IMR-90 (cell line): Measurements from ENCODE around the gene CCDC137. TPM values are rescaled to one million over a fixed set of nuclear protein-coding genes. Genes with fewer than 3 reads are reported as not detected.
A peak's percentile ranks its signal among the peaks of the same experiment; 100 is the strongest.

Experiments
- ATAC-seq: fragments of 200-7000 bp; cut with Tn5 transposase; 2 replicates; pipeline ENCODE4 v1.9.1; 2020; ENCODE audit warnings: low read depth, mild to moderate bottlenecking, moderate library complexity
- BruUV-seq: library from RNA; stranded (reverse); fragments of 400-500 nt; replicated peaks from 2 replicates; lab custom pipeline; 2021; lab: Mats Ljungman, UMichigan
- CTCF ChIA-PET: fragments of 300-600 bp; formaldehyde crosslinking; extraction: SDS; loops from one replicate; lab custom pipeline; 2021; ENCODE audit warnings: antibody characterized with exemption; lab: Yijun Ruan, JAX
- POLR2A ChIA-PET: fragments of 300-600 bp; sonication (Branson Sonifier 250); formaldehyde crosslinking; loops from one replicate; lab custom pipeline; 2022; ENCODE audit warnings: antibody characterized with exemption; ENCODE audit not compliant: unreplicated experiment; lab: Charles Lee
- DNase-seq: peaks from one replicate; pipeline ENCODE4 v3.0.0; 2013
- H2AFZ ChIP-seq: replicated peaks from 2 replicates; pipeline ENCODE3; 2013; ENCODE audit warnings: low read length, mild to moderate bottlenecking; ENCODE audit not compliant: poor library complexity
- H2AK5ac ChIP-seq: 2 replicates; pipeline ENCODE4 v1.6.1; 2013; ENCODE audit warnings: low read depth, low read length, inconsistent platforms
- H2AK9ac ChIP-seq: replicated peaks from 2 replicates; pipeline ENCODE3; 2013; ENCODE audit warnings: mild to moderate bottlenecking, low read depth, low read length, moderate library complexity; ENCODE audit not compliant: poor library complexity
- H2BK120ac ChIP-seq: 2 replicates; pipeline ENCODE4 v1.6.1; 2013; ENCODE audit warnings: low read depth, low read length, inconsistent platforms
- H2BK15ac ChIP-seq: 3 replicates; pipeline ENCODE4 v1.6.1; 2013; ENCODE audit warnings: low read depth, low read length, inconsistent platforms
- H2BK20ac ChIP-seq: 2 replicates; pipeline ENCODE4 v1.6.1; 2013; ENCODE audit warnings: low read depth, mild to moderate bottlenecking, inconsistent platforms, low read length, moderate library complexity
- H2BK5ac ChIP-seq: 2 replicates; pipeline ENCODE4 v1.6.1; 2013; ENCODE audit warnings: mild to moderate bottlenecking, low read depth, low read length, inconsistent platforms; ENCODE audit not compliant: poor library complexity, severe bottlenecking
- H3K14ac ChIP-seq: replicated peaks from 2 replicates; pipeline ENCODE4 v1.6.1; 2013; ENCODE audit warnings: low read depth, low read length, inconsistent platforms
- H3K18ac ChIP-seq: 2 replicates; pipeline ENCODE4 v1.6.1; 2013; ENCODE audit warnings: low read depth, low read length, control low read depth
- H3K23ac ChIP-seq: 2 replicates; pipeline ENCODE4 v1.6.1; 2013; ENCODE audit warnings: low read depth, low read length, inconsistent platforms
- H3K27ac ChIP-seq: 2 replicates; pipeline ENCODE4 v1.5.1; 2013; ENCODE audit warnings: mild to moderate bottlenecking, control low read depth, low read length; ENCODE audit not compliant: insufficient read depth
- H3K27me3 ChIP-seq: 2 replicates; pipeline ENCODE4 v1.6.1; 2013; ENCODE audit warnings: low read length; ENCODE audit not compliant: control insufficient read depth, insufficient read depth
- H3K36me3 ChIP-seq: 2 replicates; pipeline ENCODE4 v1.6.1; 2013; ENCODE audit warnings: low read length, mixed read lengths; ENCODE audit not compliant: control insufficient read depth, insufficient read depth
- H3K4ac ChIP-seq: 2 replicates; pipeline ENCODE4 v1.6.1; 2013; ENCODE audit warnings: low read depth, low read length, inconsistent platforms
- H3K4me1 ChIP-seq: 2 replicates; pipeline ENCODE4 v1.6.1; 2013; ENCODE audit warnings: low read length, mixed read lengths; ENCODE audit not compliant: control insufficient read depth, insufficient read depth
- H3K4me2 ChIP-seq: 2 replicates; pipeline ENCODE4 v1.6.1; 2013; ENCODE audit warnings: low read depth, mild to moderate bottlenecking, control low read depth, low read length, moderate library complexity
- H3K4me3 ChIP-seq: 2 replicates; pipeline ENCODE4 v1.5.1; 2013; ENCODE audit warnings: low read depth, mild to moderate bottlenecking, control low read depth, low read length, moderate library complexity; ENCODE audit not compliant: insufficient read depth
- H3K56ac ChIP-seq: 2 replicates; pipeline ENCODE4 v1.6.1; 2013; ENCODE audit warnings: low read length, inconsistent platforms; ENCODE audit not compliant: insufficient read depth; ENCODE audit errors: extremely low read depth
- H3K79me1 ChIP-seq, 2 experiments: 2 replicates each; pipeline ENCODE4 v1.6.1; 2013; ENCODE audit warnings: low read length in 2 of 2, inconsistent platforms in 1 of 2, low read depth in 1 of 2
- H3K9ac ChIP-seq: 2 replicates; pipeline ENCODE4 v1.6.1; 2013; ENCODE audit warnings: low read depth, low read length, control low read depth
- H3K9me1 ChIP-seq: 2 replicates; pipeline ENCODE4 v1.6.1; 2013; ENCODE audit warnings: low read length, inconsistent platforms; ENCODE audit not compliant: insufficient read depth
- H3K9me3 ChIP-seq: 2 replicates; pipeline ENCODE4 v1.6.1; 2013; ENCODE audit warnings: low read length; ENCODE audit not compliant: control insufficient read depth, insufficient read depth
- H4K20me1 ChIP-seq: 2 replicates; pipeline ENCODE4 v1.6.1; 2013; ENCODE audit warnings: low read length, inconsistent platforms; ENCODE audit not compliant: insufficient read depth
- H4K5ac ChIP-seq: 2 replicates; pipeline ENCODE4 v1.6.1; 2013; ENCODE audit warnings: mild to moderate bottlenecking, low read depth, low read length, control low read depth
- H4K8ac ChIP-seq, 2 experiments: 2 replicates each; pipeline ENCODE4 v1.6.1; 2013; ENCODE audit warnings: low read depth in 2 of 2, low read length in 2 of 2, control low read depth in 1 of 2, inconsistent platforms in 1 of 2
- H4K91ac ChIP-seq: 2 replicates; pipeline ENCODE4 v1.6.1; 2013; ENCODE audit warnings: low read depth, low read length, inconsistent platforms; ENCODE audit not compliant: insufficient read depth
- BHLHE40 ChIP-seq: fragments of 150-350 bp; IDR thresholded peaks from 2 replicates; pipeline ENCODE4 v1.6.1; 2016; ENCODE audit warnings: mild to moderate bottlenecking, low read depth, low read length
- CEBPB ChIP-seq: IDR thresholded peaks from 2 replicates; pipeline ENCODE4 v1.6.1; 2012; ENCODE audit warnings: low read depth, low read length, improper control_type of control experiment
- CHD1 ChIP-seq: IDR thresholded peaks from 2 replicates; pipeline ENCODE4 v1.6.1; 2012; ENCODE audit warnings: low read depth, low read length, improper control_type of control experiment
- ELK1 ChIP-seq: fragments of 150-350 bp; IDR thresholded peaks from 2 replicates; pipeline ENCODE4 v1.6.1; 2016; ENCODE audit warnings: low read depth, mild to moderate bottlenecking, low read length, moderate library complexity, borderline replicate concordance
- FOS ChIP-seq: fragments of 150-350 bp; IDR thresholded peaks from 2 replicates; pipeline ENCODE4 v1.6.1; 2016; ENCODE audit warnings: low read depth, low read length
- MAZ ChIP-seq: IDR thresholded peaks from 2 replicates; pipeline ENCODE4 v1.6.1; 2012; ENCODE audit warnings: low read depth, mild to moderate bottlenecking, low read length, improper control_type of control experiment, moderate library complexity, borderline replicate concordance
- MXI1 ChIP-seq: IDR thresholded peaks from 2 replicates; pipeline ENCODE4 v1.6.1; 2012; ENCODE audit warnings: low read depth, mild to moderate bottlenecking, low read length, moderate library complexity, borderline replicate concordance
- NFE2L2 ChIP-seq: fragments of 150-350 bp; IDR thresholded peaks from 2 replicates; pipeline ENCODE4 v1.6.1; 2016; ENCODE audit warnings: low read depth, mild to moderate bottlenecking, low read length
- POLR2A ChIP-seq: IDR thresholded peaks from 2 replicates; pipeline ENCODE4 v1.6.1; 2012; ENCODE audit warnings: mild to moderate bottlenecking, low read depth, low read length
- RAD21 ChIP-seq: IDR thresholded peaks from 2 replicates; pipeline ENCODE4 v1.6.1; 2012; ENCODE audit warnings: low read length, improper control_type of control experiment
- RFX5 ChIP-seq: IDR thresholded peaks from 2 replicates; pipeline ENCODE4 v1.8.0; 2012; ENCODE audit warnings: low read depth, mild to moderate bottlenecking, low read length, moderate library complexity
- SMC3 ChIP-seq: fragments of 150-350 bp; IDR thresholded peaks from 2 replicates; pipeline ENCODE4 v1.6.1; 2016; ENCODE audit warnings: low read depth, mild to moderate bottlenecking, antibody characterized with exemption, low read length, moderate library complexity
- WGBS, 2 experiments: methylation state at CpG; one replicate each; pipeline versions ENCODE4 v1.1.5 to v1.1.7; 2013; ENCODE audit warnings: missing lambda C conversion rate in 2 of 2; ENCODE audit not compliant: insufficient read length in 1 of 2; ENCODE audit errors: extremely low coverage in 2 of 2; 5-methylcytosine and 5-hydroxymethylcytosine counted together
- dilution Hi-C: fragments of 300-500 bp; cut with HindIII; formaldehyde crosslinking; loops from one replicate; pipeline ENCODE4 v1.14.3; 2018; ENCODE audit warnings: low sequenced_read_pairs; ENCODE audit not compliant: unreplicated experiment
- in situ Hi-C: fragments of 300-500 bp; cut with MboI; formaldehyde crosslinking; loops from 3 replicates; pipeline ENCODE4 v1.14.3; 2019; ENCODE audit warnings: low sequenced_read_pairs, inconsistent platforms, mixed read lengths
- intact Hi-C: fragments of 100-400 bp; cut with micrococcal nuclease; formaldehyde crosslinking; loops from 2 replicates; pipeline ENCODE4 v1.10.0; 2022
- polyA plus RNA-seq, 3 experiments: library from polyadenylated mRNA; depleted of rRNA; stranded (reverse); fragments of >200 nt; gene quantifications; 2 replicates each; pipeline ENCODE4 v1.2.3, GENCODE V29; 2012; ENCODE audit warnings: low replicate concordance in 1 of 3
- total RNA-seq: library from RNA; depleted of rRNA; stranded (reverse); fragments of >200 nt; gene quantifications from 2 replicates; pipeline ENCODE4 v1.2.3, GENCODE V29; 2012
- TF ChIP-seq, protein P1 (sequence below): conservative IDR thresholded peaks from 2 replicates; pipeline ENCODE4 v1.5.1; 2012; ENCODE audit warnings: mild to moderate bottlenecking, low read depth, low read length, improper control_type of control experiment
- TF ChIP-seq, protein P2 (sequence below): fragments of 150-350 bp; IDR thresholded peaks from 2 replicates; pipeline ENCODE4 v1.6.1; 2017; ENCODE audit warnings: mild to moderate bottlenecking, antibody characterized with exemption, low read length, low read depth

The CCDC137 gene
- total and polyA plus RNA-seq, 2 of the 4 experiments (the other 2 are of a cell fraction): 7.5 to 18.4 TPM

GRCh38 chr17:81665205-81666091, 1.1 kb upstream of the CCDC137 start:
- no peaks in the 10 kb centered on the region for H3K9me3 ChIP-seq
- H2AFZ ChIP-seq: peak overlapping the region; percentile 96
- dilution Hi-C loops: no loop called here
- peak overlapping the region; percentile 84 for H3K9ac ChIP-seq
- peak overlapping the region; percentile 98 for H2AK9ac ChIP-seq
- H3K56ac ChIP-seq: peak overlapping the region; percentile 61
- peak overlapping the region; percentile 79 for H3K27ac ChIP-seq
- peak; percentile 6 for DNase-seq
- H3K79me1 ChIP-seq: peaks cover 29 to 48% of the 10 kb centered on the region in 2 experiments
- H3K4ac ChIP-seq: peak overlapping the region; percentile 91
- H4K91ac ChIP-seq: peak overlapping the region; percentile 89
- no peak overlapping the region for H2BK15ac ChIP-seq
- peak; percentile 24 for ATAC-seq
- peaks cover 19% of the 10 kb centered on the region for H3K9me1 ChIP-seq
- peak overlapping the region; percentile 91 for H3K14ac ChIP-seq
- 73% methylated on average over 22 of the region's 30 CpGs; no CpG with 5 or more reads in 1 of the 2 experiments for WGBS, 2 experiments
- peak overlapping the region; percentile 43 for H2BK5ac ChIP-seq
- H2AK5ac ChIP-seq: peak overlapping the region; percentile 98
- ChIA-PET POLR2A (no interaction called here), CTCF (no interaction called here)
- in situ Hi-C loops: no loop called here
- intact Hi-C loops: loop anchor here (1.0 kb wide), 1 partner anchor 28 kb away; the partner anchor contains the start of genes NPLOC4 and TSPAN10
- H3K4me1 ChIP-seq: peaks cover 10% of the 10 kb centered on the region
- peak overlapping the region; percentile 75 for H3K4me3 ChIP-seq
- H2BK120ac ChIP-seq: no peak overlapping the region; the same call in 1 of the 2 replicates
- H3K4me2 ChIP-seq: peak overlapping the region; percentile 90
- peak overlapping the region; percentile 87 for H3K23ac ChIP-seq
- peak overlapping the region; percentile 96 to 100 for H4K8ac ChIP-seq
- peak overlapping the region; percentile 66 for H4K5ac ChIP-seq
- peaks cover 2% of the 10 kb centered on the region; the same call in 1 of the 2 replicates for H4K20me1 ChIP-seq
- peaks cover 23% of the 10 kb centered on the region for H3K36me3 ChIP-seq
- H2BK20ac ChIP-seq: no peak overlapping the region
- H3K18ac ChIP-seq: no peak overlapping the region; the same call in 1 of the 2 replicates
- no peaks in the 10 kb centered on the region for H3K27me3 ChIP-seq
- BruUV-seq: TSS peak; percentile 52
- TF ChIP-seq RAD21 (no peak), ELK1 (no peak), CHD1 (no peak), POLR2A (no peak), NFE2L2 (no peak), BHLHE40 (no peak), MAZ (no peak), SMC3 (no peak), MXI1 (no peak; the same call in 1 of the 2 replicates), CEBPB (no peak), FOS (no peak), RFX5 (no peak)
- TF ChIP-seq, protein P1, sequence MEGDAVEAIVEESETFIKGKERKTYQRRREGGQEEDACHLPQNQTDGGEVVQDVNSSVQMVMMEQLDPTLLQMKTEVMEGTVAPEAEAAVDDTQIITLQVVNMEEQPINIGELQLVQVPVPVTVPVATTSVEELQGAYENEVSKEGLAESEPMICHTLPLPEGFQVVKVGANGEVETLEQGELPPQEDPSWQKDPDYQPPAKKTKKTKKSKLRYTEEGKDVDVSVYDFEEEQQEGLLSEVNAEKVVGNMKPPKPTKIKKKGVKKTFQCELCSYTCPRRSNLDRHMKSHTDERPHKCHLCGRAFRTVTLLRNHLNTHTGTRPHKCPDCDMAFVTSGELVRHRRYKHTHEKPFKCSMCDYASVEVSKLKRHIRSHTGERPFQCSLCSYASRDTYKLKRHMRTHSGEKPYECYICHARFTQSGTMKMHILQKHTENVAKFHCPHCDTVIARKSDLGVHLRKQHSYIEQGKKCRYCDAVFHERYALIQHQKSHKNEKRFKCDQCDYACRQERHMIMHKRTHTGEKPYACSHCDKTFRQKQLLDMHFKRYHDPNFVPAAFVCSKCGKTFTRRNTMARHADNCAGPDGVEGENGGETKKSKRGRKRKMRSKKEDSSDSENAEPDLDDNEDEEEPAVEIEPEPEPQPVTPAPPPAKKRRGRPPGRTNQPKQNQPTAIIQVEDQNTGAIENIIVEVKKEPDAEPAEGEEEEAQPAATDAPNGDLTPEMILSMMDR: no peak
- TF ChIP-seq, protein P2, sequence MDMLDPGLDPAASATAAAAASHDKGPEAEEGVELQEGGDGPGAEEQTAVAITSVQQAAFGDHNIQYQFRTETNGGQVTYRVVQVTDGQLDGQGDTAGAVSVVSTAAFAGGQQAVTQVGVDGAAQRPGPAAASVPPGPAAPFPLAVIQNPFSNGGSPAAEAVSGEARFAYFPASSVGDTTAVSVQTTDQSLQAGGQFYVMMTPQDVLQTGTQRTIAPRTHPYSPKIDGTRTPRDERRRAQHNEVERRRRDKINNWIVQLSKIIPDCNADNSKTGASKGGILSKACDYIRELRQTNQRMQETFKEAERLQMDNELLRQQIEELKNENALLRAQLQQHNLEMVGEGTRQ: no peak
